Sigmoid colon (tissue), 7 donors: Measurements from ENCODE around the gene CSNK1D. TPM values are rescaled to one million over a fixed set of nuclear protein-coding genes. Genes with fewer than 3 reads are reported as not detected.

ENCODE experiments used
- DNase-seq: peaks from one replicate; pipeline ENCODE4 v3.0.0-alpha.2; 2019
- H3K27ac ChIP-seq, 4 donors: fragments of 200-600 bp; sonication (generic); one replicate each; pipeline ENCODE4 v1.5.1; 2016 to 2019; ENCODE audit warnings: mild to moderate bottlenecking in 1 of 4
- H3K27me3 ChIP-seq, 3 donors: fragments of 200-600 bp; sonication (generic); one replicate each; pipeline ENCODE4 v1.5.1; 2019; ENCODE audit warnings: mild to moderate bottlenecking in 1 of 3
- H3K36me3 ChIP-seq, 4 donors: fragments of 200-600 bp; sonication (generic); one replicate each; pipeline ENCODE4 v1.5.1; 2016 to 2019
- H3K4me1 ChIP-seq, 4 donors: fragments of 200-600 bp; sonication (generic); one replicate each; pipeline ENCODE4 v1.5.1; 2017 to 2019
- H3K4me3 ChIP-seq, 4 donors: fragments of 200-600 bp; sonication (generic); one replicate each; pipeline ENCODE4 v1.5.1; 2017 to 2019; ENCODE audit warnings: mild to moderate bottlenecking in 2 of 4, moderate library complexity in 1 of 4
- H3K9me3 ChIP-seq, 4 donors: fragments of 200-600 bp in 3 of 4; sonication (generic) in 3 of 4; one replicate each; pipeline versions ENCODE4 v1.5.1 to v1.6.1; 2013 to 2019
- CTCF ChIP-seq, 4 experiments: fragments of 450-650 bp in 3 of 4; fragments of 200-600 bp in 1 of 4; IDR thresholded peaks; one replicate each; pipeline ENCODE4 v1.5.1; 2016 to 2019; ENCODE audit warnings: antibody characterized with exemption in 4 of 4, mild to moderate bottlenecking in 3 of 4, moderate library complexity in 2 of 4
- EP300 ChIP-seq, 4 donors: sonication (generic); formaldehyde crosslinking; IDR thresholded peaks; one replicate each; pipeline ENCODE4 v1.6.1; 2017; ENCODE audit warnings: antibody characterized with exemption in 4 of 4
- POLR2A ChIP-seq, 2 donors: fragments of 450-650 bp; IDR thresholded peaks; one replicate each; pipeline ENCODE4 v1.6.1; 2016; ENCODE audit warnings: antibody characterized with exemption in 2 of 2, mild to moderate bottlenecking in 2 of 2, moderate library complexity in 2 of 2
- POLR2AphosphoS5 ChIP-seq, 4 donors: sonication (generic); formaldehyde crosslinking; IDR thresholded peaks; one replicate each; pipeline ENCODE4 v1.6.1; 2017; ENCODE audit warnings: antibody characterized with exemption in 4 of 4
- WGBS, 2 donors: extraction: QIAGEN DNeasy Blood & Tissue Kit; methylation state at CpG; one replicate each; pipeline ENCODE4 v1.1.7; 2013; 5-methylcytosine and 5-hydroxymethylcytosine counted together
- intact Hi-C: fragments of 100-400 bp; cut with DNase I; formaldehyde crosslinking; loops from one replicate; pipeline ENCODE4 v1.15.1; 2023
- polyA plus RNA-seq, 3 donors: library from polyadenylated mRNA; stranded (reverse); fragments of 200-250 nt; gene quantifications; one replicate each; pipeline ENCODE4 v1.2.3, GENCODE V29; 2013
- total RNA-seq, 4 donors: library from RNA; depleted of rRNA; stranded (reverse); fragments of >200 nt; gene quantifications; one replicate each; pipeline ENCODE4 v1.1.0, GENCODE V29; 2016
- donor health status: healthy with polysubstance abuse.
- donor health status: Bipolar disorder and iron deficiency.
- donor health status: healthy.

Gene CSNK1D
- total and polyA plus RNA-seq, 7 donors, result 45.1 to 142 (median 55.9) TPM

GRCh38 chr17:82282239-82283207, 9.0 kb upstream of the CSNK1D start:
- H3K27ac ChIP-seq, result no peak overlapping the region
- intact Hi-C loops, result no loop called here
- H3K9me3 ChIP-seq, result no peaks in the 10 kb centered on the region
- DNase-seq, result no peak
- H3K27me3 ChIP-seq, result no peaks in the 10 kb centered on the region
- WGBS, 2 donors, result 64 to 85% methylated on average over 25 of the region's 25 CpGs
- H3K36me3 ChIP-seq, result no peaks in the 10 kb centered on the region
- H3K4me3 ChIP-seq, result no peak overlapping the region
- H3K4me1 ChIP-seq, result peaks cover 0 to 14% (median 11%) of the 10 kb centered on the region in 4 donors
- TF ChIP-seq POLR2A (IDR thresholded peaks at IDR 0.05) (no peak), EP300 (IDR thresholded peaks at IDR 0.05) (no peak), CTCF (IDR thresholded peaks at IDR 0.05) (no peak), POLR2AphosphoS5 (IDR thresholded peaks at IDR 0.05) (no peak)

- no peak for TF ChIP-seq CTCF (IDR thresholded peaks at IDR 0.05)
- TF ChIP-seq EP300 (IDR thresholded peaks at IDR 0.05), result no peak
- no peak for TF ChIP-seq POLR2AphosphoS5 (IDR thresholded peaks at IDR 0.05)
- TF ChIP-seq POLR2A (IDR thresholded peaks at IDR 0.05), result no peak
- H3K4me1 ChIP-seq, result peaks cover 0 to 10% (median 9%) of the 10 kb centered on the region in 4 donors
- intact Hi-C loops, result no loop called here
- no peak overlapping the region for H3K4me3 ChIP-seq
- no peak overlapping the region for H3K27ac ChIP-seq
- H3K36me3 ChIP-seq, result no peaks in the 10 kb centered on the region
- 48 to 77% methylated on average over 22 of the region's 22 CpGs for WGBS, 2 donors
- DNase-seq, result no peak
- no peaks in the 10 kb centered on the region for H3K27me3 ChIP-seq
- no peaks in the 10 kb centered on the region for H3K9me3 ChIP-seq
These were observed 8.2 kb upstream of the CSNK1D start for GRCh38 chr17:82281502-82282238.

GRCh38 chr17:82281076-82281475, 7.6 kb upstream of the CSNK1D start:
- intact Hi-C loops, result no loop called here
- Histone ChIP-seq H3K4me1 (peaks cover 0 to 10% (median 9%) of the 10 kb centered on the region in 4 donors), H3K9me3 (no peaks in the 10 kb centered on the region), H3K36me3 (no peaks in the 10 kb centered on the region), H3K27ac (no peak overlapping the region), H3K4me3 (no peak overlapping the region), H3K27me3 (no peaks in the 10 kb centered on the region)
- no peak for TF ChIP-seq EP300 (IDR thresholded peaks at IDR 0.05)
- 78 to 84% methylated on average over 7 of the region's 7 CpGs for WGBS, 2 donors
- DNase-seq, result no peak

GRCh38 chr17:82280537-82280936, 7.0 kb upstream of the CSNK1D start:
- no peak for TF ChIP-seq POLR2A (IDR thresholded peaks at IDR 0.05)
- no peak for TF ChIP-seq EP300 (IDR thresholded peaks at IDR 0.05)
- TF ChIP-seq POLR2AphosphoS5 (IDR thresholded peaks at IDR 0.05), result no peak
- no peak for TF ChIP-seq CTCF (IDR thresholded peaks at IDR 0.05)
- Histone ChIP-seq H3K9me3 (no peaks in the 10 kb centered on the region), H3K27me3 (no peaks in the 10 kb centered on the region), H3K4me1 (peaks cover 0 to 10% (median 9%) of the 10 kb centered on the region in 4 donors), H3K36me3 (no peaks in the 10 kb centered on the region), H3K4me3 (no peak overlapping the region), H3K27ac (no peak overlapping the region)
- DNase-seq, result no peak
- intact Hi-C loops, result no loop called here
- WGBS, 2 donors, result 94 to 96% methylated on average over 8 of the region's 8 CpGs

GRCh38 chr17:82278786-82279391, 5.4 kb upstream of the CSNK1D start:
- Histone ChIP-seq H3K27ac (no peak overlapping the region), H3K4me1 (peaks cover 0 to 25% (median 20%) of the 10 kb centered on the region in 4 donors), H3K36me3 (no peaks in the 10 kb centered on the region), H3K9me3 (no peaks in the 10 kb centered on the region), H3K4me3 (no peak overlapping the region), H3K27me3 (no peaks in the 10 kb centered on the region)
- DNase-seq, result no peak
- WGBS, 2 donors, result 85 to 86% methylated on average over 16 of the region's 16 CpGs
- TF ChIP-seq POLR2AphosphoS5 (IDR thresholded peaks at IDR 0.05) (no peak), POLR2A (IDR thresholded peaks at IDR 0.05) (no peak)
- intact Hi-C loops, result no loop called here
